Head of caudate nucleus (tissue), 42 donors: ENCODE data around the gene C16orf74.

ENCODE experiments used
- DNase-seq, 42 donors: peaks; one replicate each; pipeline versions ENCODE4 v3.0.0 to v3.0.0-alpha.2; 2020 to 2021; ENCODE audit warnings: mixed read lengths in 7 of 42
- intact Hi-C: fragments of 100-400 bp; cut with DNase I; formaldehyde crosslinking; loops from one replicate; pipeline ENCODE4 v1.15.0; 2022

The C16orf74 gene

DNA sequence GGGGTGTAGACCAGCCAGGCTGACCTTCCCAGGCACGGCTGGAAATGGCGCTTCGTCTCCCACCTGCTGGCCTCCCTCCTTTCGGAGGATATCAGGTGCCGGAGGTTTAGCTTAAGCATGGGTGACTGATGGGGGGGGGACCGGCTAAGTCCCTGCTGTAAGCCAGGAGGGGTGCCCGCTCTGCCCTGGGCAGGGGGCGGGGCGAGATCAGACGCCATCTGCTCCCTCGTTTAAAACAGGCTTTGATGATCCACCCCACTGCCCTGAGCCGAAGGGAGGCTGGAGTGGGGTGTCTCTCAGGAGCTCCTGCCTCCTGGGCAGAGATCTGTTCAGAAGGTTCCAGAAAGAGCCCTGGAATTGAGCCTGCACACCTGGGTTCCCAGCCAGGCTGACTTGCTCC lies 26.0 kb downstream of the C16orf74 start:
- DNase-seq: no peak
- intact Hi-C loops: no loop called here

DNA sequence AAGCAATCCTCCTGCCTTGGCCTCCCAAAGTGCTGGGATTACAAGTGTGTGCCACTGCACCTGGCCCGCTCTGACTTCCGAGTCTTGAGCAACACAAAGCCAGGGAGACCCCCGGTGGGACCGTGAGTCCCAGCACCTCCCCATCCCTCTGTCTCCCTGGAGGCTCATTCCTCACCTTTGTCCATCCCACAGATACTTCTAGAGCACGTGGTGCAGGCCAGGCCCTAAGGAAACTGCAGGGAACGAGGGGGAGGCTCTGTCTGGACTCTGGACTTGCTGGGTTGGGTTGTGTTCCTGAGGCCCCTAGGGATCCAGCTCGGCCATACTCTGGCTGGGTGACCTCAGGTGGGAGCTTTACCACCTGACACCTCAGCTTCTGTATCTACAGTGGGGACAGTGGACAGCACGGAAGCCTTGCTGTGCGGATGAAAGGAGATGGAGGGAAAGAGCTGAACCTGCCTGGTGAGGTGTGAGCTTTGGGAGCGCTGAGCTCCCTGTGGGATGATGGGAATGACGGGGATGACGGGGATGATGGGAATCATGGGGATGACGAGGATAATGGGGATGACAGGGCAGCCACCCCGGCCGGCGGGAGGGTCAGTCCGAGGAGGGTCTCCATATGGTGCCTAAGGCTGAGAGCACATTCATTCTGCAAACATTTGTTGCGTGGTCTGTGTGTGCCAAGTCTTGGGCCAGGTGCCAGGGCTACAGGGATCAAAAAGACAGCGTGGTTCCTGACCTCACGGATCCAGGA lies 26.6 kb downstream of the C16orf74 start:
- intact Hi-C loops: no loop called here

DNA sequence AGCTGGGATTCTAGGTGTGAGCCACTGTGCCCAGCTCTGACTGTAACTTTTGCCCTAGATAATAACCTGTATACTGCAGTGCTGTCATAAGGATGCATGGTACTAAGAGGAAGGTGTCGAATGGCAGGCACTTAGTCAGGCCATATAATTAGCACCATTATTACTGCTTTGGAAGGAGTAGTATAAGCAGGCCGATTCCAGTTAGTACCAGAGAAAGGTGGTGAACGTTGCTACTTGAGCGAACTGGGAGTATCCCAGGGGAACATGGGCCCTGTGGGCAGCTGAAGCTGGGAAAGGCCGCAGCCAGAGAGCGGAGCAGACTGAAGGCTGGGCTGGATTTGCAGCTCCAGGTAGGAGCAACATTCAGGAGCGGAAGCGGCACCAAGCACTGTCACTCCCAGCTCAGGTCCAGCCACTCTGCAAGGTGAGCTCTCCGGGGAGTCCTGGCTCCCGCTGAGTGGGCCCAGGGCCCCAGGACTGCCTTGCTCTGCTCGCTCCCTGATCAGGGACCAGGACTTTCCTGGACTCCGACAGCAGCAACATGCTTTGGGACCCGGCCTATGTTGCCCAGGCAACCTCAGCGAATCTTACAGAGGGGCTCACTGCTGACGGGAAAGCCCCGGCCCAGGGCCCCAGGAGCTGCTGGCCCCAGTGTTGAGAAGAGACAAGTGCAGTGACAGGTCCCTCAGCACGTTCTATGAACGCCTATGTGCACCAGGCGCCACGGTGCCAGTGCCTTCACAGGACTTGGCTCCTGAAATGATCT lies 28.6 kb downstream of the C16orf74 start:
- intact Hi-C loops: no loop called here
- peak in 11 of 42 donors; percentile 15 to 60 (median 28) for DNase-seq

More for the DNA sequence above, 26.6 kb downstream of the C16orf74 start:
- no peak for DNase-seq

DNA sequence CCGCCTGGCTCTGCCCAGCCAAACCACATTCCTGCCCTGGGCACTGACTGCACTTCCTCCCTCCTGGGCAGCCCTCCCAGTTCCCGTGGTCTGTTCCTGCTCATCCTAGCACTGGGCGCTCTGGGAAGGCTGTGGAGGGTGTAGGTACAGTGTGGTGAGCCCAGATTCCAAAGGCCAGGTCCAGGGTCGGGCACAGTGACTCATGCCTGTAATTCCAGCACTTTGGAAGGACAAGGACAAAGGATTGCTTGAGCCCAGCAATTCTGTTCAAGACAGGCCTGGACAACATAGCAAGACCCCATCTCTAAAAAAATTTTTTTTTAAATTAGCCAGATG lies 30.6 kb downstream of the C16orf74 start:
- no peak for DNase-seq
- intact Hi-C loops: no loop called here

DNA sequence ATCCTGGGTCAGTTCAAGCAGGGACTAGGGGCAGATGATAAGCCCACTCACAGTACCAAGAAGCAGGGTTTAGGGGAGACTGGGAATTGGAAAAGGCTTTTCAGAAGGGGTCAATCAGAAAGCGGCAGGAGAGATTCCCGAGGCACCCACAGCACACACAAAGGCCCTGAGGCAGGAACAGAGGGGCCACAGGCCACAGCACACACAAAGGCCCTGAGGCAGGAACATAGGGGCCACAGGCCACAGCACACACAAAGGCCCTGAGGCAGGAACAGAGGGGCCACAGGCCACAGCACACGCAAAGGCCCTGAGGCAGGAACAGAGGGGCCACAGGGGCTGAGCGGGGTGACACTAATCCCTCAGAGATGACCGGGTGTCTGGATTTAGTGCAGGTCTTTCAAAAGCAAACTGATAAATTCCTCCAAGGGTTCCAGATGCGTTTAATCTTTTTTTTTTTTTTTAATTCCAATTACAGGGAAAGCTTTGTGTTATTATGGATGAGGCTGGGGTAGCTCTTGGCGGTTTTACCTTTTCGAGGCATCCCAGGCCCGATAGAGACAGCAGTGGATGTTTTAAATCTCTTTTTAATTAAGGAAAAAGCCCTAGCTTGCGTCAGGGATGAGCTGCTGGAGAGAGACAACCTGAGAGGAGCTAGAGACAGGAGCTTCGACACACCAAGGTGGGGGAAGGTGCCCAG lies 31.1 kb downstream of the C16orf74 start:
- intact Hi-C loops: loop anchor here (10.0 kb wide), 1 partner anchor 65 kb away; no protein-coding TSS in a partner anchor

DNA sequence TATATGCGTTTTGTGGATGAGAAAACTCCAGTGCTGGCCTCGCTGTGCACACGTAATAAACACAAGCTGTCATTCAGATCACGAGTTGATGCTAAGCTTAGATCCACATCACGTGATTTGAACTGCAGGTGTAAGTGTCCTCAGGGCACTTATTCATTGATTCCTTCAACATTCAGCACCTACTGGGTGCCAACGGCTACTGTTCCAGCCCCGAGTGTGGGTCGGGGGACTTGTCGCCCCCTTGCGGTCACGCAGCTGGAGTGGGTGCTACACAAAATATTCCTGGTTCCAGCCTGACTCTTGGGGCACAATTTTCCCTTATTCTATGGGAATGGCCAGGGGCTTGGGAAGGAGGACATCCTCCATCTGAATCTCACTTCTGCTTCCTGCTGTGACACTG lies 32.2 kb downstream of the C16orf74 start:
- peak in 3 of 42 donors; percentile 22 to 42 (median 41) for DNase-seq
- intact Hi-C loops: loop anchor here (10.0 kb wide), 1 partner anchor 64 kb away; no protein-coding TSS in a partner anchor

More for the DNA sequence above, 31.1 kb downstream of the C16orf74 start:
- DNase-seq: no peak

DNA sequence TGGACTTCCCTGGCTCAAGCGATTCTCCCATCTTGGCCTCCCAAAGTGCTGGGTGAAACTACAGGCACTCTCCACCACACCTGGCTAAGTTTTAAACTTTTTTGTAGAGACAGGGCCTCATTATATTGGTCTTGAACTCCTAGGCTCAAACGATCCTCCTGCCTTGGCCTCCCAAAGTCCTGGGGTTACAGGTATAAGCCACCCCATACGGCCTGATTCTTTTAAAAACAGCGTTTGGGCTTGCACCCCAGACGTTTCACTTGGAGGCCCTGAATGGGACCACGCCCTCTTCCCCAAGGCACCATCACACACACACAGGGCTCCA lies 32.8 kb downstream of the C16orf74 start:
- DNase-seq: no peak
- intact Hi-C loops: loop anchor here (10.0 kb wide), 1 partner anchor 63 kb away; no protein-coding TSS in a partner anchor

DNA sequence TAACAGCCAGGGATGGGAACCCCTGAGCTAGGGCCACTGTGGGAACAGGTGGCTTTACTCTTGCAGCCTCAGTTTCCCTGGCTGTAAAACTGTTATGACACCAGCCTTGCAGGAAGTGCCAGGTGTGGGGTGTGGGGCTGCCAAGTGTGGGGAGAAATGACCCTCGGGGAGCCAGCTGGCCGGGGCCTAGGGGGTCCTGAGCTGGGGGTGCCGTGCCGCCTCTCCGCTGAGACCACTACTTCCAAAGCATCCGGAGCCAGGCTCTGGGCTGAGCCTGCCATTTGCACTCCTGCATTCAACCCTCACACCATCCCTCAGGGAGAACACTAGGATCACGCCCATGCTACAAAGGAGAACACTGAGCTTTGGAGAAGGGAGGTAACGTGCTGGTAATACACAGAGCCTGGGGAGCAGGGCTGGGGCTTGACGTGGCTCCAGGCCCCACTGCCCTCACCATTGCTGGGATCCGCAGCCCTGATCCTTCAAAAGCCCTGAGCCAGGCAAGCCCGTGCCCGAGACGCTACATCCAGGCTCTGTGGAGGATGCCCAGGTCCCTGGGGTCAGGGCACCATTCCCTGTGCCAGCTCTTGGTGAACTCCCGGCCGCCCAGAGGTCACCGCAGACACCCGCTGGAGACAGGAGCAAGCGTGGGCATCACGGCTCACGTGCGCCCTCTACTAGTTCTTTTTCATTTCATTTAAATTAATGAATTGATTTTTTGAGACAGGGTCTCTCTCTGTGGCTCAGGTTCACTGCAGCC lies 33.3 kb downstream of the C16orf74 start:
- DNase-seq: peak; percentile 48 to 90 (median 74)

DNA sequence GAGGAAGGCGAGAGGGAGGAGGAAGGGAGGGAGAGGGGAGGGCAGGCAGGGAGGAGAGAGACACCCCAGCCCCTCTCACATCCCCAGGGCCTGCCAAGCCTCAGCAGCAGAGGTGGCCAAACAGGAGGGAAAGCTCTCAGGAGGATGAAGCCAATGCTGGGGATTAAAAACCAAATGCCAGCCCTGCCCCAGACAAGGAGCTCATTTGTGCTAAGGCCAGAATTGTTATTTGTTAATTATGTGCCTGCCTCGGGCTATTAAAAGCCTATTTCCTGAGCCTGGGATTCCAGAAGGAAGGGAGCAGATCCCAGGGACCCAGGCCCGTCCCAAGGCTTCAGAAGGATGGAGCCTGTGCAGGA lies 34.2 kb downstream of the C16orf74 start:
- peak in 14 of 42 donors; percentile 7 to 61 (median 32) for DNase-seq
- intact Hi-C loops: loop anchor here (10.0 kb wide), 1 partner anchor 62 kb away; no protein-coding TSS in a partner anchor

More for the DNA sequence above, 33.3 kb downstream of the C16orf74 start:
- intact Hi-C loops: loop anchor here (10.0 kb wide), 1 partner anchor 63 kb away; no protein-coding TSS in a partner anchor

DNA sequence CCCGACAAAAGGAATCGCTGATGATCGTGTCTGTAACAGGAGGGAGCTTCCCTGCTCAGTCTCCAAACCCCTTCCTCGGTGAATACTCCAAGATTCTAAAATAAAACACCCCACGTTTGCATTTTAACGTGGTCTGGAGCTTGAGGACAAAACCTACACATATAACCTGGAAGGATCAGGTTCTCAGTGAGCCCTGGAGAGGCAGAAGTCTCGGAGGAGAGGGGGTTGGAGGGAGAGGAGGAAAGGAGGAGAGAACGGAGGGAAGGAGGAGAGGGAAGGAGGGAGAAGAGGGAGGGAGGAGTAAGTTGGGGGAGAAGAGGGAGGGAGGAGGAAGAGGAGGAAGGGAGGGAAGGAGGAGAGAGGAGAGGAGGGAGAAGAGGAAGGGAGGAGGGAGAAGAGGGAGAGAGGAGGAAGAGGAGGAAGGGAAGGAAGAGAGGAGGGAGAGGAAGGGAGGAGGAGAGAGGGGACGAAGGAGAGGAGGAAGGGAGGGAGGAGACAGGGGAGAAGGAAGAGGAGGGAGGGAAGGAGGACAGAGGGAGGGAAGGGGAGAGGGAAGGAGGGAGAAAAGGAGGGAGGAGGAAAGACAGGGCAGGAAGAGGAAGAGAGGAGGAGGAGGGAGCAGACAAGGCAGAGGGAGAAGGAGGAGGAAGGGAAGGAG lies 34.7 kb downstream of the C16orf74 start:
- intact Hi-C loops: loop anchor here (10.0 kb wide), 1 partner anchor 61 kb away; no protein-coding TSS in a partner anchor
- no peak for DNase-seq

DNA sequence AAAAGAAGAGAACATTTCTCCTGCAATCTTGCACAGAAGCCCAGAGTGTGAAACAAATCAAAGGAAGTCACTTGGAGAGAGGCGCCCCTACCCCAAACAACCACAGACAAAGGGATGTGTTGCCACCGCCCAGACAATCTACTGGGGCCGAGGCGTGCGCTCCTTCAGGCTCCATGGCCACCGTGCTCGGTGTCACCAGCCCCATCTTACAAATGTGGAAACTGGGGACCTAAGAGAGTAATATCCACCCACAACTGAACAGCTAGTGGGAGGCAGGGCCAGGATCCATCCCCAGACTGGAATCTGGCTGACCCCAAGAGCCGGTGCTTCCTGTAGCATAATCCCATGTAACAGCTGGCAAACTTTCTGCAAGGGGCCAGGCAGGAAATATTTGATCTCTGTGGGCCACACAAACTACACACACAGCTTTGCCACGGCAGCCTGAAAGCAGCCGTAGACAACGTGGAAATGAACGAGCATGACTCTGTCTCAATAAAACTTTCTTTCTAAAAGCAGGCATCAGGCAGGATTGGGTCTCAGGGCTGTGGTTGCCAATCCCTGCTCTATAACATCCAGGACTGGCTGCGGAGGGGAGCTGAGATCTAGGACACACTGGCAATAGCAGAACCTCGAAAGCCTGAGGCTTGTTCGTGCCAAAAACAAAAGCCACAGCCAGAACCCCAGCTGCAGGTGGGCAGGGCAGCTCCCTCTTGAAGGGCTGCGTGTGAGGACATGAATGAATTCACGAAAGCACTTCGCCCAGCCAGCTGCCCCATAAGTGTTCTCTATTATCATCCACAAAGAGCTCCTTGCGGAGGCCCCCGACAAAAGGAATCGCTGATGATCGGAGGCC lies 35.5 kb downstream of the C16orf74 start:
- intact Hi-C loops: loop anchor here (10.0 kb wide), 1 partner anchor 61 kb away; no protein-coding TSS in a partner anchor
- peak in 2 of 42 donors; percentile 12 to 16 for DNase-seq

DNA sequence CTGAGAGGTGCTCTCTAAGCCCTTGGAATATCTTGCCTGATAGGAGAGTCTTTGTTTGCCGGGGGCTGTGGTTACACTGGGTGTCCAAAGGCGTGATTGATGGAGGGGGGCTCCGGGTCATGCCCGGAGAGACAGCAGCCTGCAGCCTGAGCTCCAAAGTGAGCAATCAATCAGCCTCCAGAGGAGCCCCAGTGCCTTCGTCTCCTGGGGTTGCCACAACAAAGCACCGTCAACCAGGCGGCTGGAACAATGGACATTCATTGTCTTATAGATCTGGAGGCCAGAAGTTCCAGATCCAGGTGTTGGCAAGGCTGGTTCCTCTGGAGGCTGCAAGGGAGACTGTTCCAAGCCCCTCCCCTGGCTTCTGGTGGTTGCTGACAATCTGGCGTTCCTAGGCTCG lies 38.1 kb downstream of the C16orf74 start:
- intact Hi-C loops: loop anchor here (10.0 kb wide), 1 partner anchor 58 kb away; no protein-coding TSS in a partner anchor
- no peak for DNase-seq

DNA sequence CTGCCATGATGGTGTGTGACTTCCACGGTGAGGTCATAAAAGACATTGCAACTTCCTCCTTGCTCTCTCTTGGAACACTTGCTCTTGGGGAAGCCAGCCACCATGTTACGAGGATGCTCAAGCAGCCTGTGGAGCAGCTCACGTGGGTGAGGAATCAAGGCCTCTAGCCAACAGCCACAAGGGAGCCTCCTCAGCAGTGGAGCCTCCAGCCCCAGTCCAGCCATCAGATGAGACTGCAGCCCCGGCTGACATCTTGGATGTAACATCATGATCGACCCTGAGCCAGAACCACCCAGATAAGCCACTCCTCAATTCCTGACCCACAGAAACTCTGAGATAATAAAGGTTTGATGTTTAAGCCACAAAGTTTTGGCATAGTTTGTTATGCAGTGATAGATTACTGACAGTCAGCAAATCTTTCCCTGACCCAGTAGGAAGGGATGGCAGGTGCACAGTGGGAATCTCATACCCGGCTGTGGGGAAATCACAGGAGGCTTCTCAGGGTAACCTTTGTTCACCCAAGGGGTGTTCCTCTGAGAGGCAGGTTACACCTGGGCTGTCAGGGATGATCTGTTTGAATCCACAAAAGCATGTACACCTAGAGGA lies 38.8 kb downstream of the C16orf74 start:
- no peak for DNase-seq
- intact Hi-C loops: loop anchor here (10.0 kb wide), 1 partner anchor 57 kb away; no protein-coding TSS in a partner anchor

DNA sequence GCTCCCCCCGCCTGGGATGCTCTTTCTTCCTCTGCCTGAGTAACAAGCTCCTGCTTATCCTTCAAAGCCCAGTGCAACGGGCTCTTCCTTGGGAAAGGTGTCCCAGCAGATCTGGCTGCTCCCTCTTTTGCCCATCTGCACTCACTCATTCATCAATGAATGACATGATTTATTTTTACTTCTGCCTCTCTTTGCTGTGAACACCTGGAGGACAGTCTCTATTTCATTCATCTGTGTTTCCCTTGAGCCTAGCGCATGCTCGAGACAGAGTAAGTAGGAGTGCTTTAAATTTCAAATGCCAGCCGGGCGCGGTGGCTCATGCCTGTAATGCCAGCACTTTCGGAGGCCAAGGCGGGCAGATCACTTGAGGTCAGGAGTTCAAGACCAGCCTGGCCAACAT lies 40.2 kb downstream of the C16orf74 start:
- no peak for DNase-seq
- intact Hi-C loops: loop anchor here (10.0 kb wide), 1 partner anchor 56 kb away; no protein-coding TSS in a partner anchor

DNA sequence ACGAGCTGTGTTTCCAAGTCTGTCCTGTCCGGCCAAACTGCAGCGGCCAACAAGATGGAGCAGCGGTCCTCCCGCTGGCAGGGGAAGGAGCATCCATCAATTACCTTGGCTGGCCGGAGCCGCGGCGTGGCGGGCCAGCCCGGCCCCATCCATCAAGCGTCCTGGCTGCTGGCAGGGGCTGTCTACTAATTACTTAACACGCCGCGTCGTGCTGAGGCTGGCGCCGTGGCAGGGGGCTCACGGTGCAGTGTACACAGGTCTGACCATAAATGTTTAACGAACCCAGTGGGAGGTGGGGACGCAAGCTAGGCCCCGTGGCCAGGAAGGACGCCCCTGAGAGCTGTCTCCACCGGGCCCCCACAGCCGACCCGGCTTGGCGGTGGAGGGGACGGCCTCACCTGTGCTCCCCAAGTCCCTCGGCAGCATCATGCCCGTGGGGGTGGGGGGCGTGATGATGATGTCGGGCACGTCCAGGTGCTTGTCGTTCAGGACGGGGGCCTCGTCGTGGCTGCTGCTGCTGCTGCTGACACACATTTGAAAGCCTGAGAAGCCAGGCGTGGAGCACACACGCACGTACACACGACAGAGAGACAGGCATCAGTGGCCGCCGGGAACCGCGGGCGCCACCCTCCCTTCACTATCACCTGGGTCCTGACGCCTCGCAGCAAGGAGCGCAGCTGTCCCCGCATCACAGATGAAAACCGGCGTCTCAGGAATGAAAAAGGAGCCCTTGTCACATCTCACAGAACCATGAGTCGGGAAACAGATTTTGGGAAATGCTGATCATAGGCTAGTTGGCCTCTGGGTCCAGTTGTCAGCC lies 40.9 kb downstream of the C16orf74 start:
- intact Hi-C loops: loop anchor here (10.0 kb wide), 1 partner anchor 55 kb away; no protein-coding TSS in a partner anchor
- no peak for DNase-seq

DNA sequence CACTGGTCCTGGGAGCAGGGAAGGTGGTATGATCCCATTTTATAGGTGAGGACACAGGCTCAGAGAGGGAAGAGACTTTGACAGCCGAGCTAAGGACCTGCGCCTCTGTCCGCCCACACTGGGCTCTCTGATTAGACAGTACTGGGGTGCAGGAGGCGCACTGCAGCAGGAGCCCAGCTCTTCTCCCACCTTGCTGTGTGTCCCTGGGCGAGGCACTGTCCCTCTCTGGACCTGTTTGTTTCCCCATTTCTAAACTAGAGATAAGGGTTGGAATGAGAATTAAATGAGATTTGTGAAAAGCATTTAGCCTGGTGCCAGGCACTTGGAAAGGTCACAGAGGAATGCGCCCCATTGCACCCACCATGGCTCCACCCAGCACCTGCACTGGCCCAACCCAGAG lies 42.6 kb downstream of the C16orf74 start:
- intact Hi-C loops: no loop called here

More for the DNA sequence above, 42.6 kb downstream of the C16orf74 start:
- DNase-seq: no peak
